Measurements from ENCODE around the gene STAG3.

DNA sequence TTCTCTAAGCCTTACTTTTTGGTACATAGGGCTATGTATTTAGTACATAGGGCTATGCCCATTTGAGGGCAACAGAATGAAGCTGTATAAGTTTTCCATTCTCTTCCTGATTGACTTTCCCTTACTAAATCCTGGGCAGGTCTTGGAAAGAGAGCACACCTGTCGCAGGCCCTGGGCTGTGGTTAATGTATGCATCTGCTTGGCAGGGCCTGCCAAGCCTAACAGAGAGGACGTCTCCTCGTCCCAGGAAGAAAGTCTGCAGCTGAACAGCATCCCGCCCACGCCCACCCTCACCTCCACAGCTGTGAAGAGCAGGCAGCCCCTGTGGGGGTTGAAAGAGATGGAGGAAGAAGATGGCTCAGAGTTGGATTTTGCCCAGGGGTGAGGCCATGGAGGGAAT, 33.1 kb downstream of the STAG3 start:
- TF ChIP-seq CTCF (IDR thresholded peaks at IDR 0.05; ENCODE audit: low read depth, low read length) (no peak), EZH2phosphoT487 (IDR thresholded peaks at IDR 0.05; ENCODE audit: low read depth) (no peak)

All from OCI-LY3 (cell line).